ENCODE measurements around the gene MTA2.
A peak's percentile ranks its signal among the peaks of the same experiment; 100 is the strongest.
"Not testable (repeated sequence)": the region's sequence is repeated elsewhere in the genome, so short reads cannot be mapped to it uniquely, and the experiment has no call there.

The MTA2 gene

DNA sequence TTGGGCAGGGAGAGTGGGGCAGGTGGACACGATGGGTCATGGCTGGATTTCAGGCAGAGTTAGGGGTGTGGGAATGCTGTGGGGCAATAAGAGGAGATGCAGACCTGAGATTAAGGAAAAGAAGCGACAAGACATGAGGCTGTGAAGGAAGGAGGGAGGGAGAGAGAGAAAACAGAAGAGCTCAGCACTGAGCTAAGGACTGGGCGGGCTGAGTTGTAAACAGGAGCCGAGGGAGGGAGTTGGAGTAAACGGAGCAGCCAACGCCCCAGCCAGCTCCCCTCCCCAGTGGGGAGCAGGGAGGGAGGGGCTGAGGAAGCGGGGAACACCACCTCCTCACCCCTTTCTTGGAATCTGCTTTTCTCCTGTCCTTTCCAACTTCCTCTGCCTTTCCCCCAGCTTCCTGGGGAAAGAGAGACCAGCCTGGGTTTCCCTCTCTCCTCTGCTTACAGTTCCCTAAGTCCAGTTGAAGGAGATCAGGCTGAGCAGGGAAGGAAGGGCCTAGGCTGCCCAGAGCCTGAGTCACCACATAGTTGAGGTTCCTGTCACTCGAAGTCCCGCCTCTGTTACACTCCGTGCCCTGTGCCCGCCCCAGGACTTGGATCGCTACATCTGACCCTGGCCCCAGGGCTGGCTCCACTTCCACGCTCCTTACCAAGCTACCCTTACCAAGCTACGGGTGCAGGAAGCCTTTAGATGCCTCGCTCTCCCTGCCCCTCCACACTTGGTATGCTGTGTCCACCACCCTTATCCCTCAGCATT lies 48.4 kb downstream of the MTA2 start:
- peaks cover 9% of the 10 kb centered on the region for H3K27me3 ChIP-seq (ENCODE audit: insufficient read depth, low read length)
- peak overlapping the region; percentile 47 for H3K9ac ChIP-seq (ENCODE audit: low read depth, low read length)
- H3K4me3 ChIP-seq (ENCODE audit: low read length) = peak overlapping the region; percentile 26
- H3K4me1 ChIP-seq (ENCODE audit: insufficient read depth, low read length) = peaks cover 47% of the 10 kb centered on the region
- peak overlapping the region; percentile 68 for H3K27ac ChIP-seq (ENCODE audit: low read depth, low read length)
- peaks cover 14% of the 10 kb centered on the region for H3K36me3 ChIP-seq (ENCODE audit: insufficient read depth, low read length)
- H3K9me3 ChIP-seq (ENCODE audit: insufficient read depth, low read depth, low read length) = no peaks in the 10 kb centered on the region
- 20% methylated on average over 13 of the region's 15 CpGs for WGBS

DNA sequence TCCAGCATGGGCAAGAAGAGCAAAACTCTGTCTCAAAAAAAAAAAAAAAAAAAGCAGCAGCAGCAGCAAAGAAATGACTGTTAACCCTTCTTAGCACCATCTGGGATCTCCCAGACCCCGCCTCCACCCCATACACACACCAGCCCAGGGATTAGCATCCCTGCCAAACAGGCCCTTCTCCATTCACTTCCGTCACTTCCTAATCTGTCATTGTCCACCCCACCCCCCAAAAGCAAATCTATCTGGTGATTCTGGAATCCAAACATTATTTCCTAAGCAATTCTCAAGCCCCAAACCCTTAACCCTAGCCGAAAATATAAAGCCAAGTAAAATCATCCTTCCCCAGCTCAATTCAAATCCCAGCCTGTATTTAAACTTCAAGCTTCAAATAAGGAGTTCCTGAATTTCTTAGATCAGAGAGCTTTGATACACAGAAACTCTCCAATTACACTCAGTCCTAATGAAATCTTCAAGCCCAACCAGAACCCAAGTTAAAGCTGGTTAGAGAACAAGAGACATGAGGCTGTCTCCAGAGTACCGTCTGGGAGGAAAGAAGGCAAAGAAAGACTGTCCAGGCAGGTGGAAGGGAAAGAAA lies 49.1 kb downstream of the MTA2 start:
- Histone ChIP-seq H3K36me3 (ENCODE audit: insufficient read depth, low read length) (peaks cover 7% of the 10 kb centered on the region), H3K4me3 (ENCODE audit: low read length) (peak overlapping the region; percentile 26), H3K4me1 (ENCODE audit: insufficient read depth, low read length) (peaks cover 51% of the 10 kb centered on the region), H3K9ac (ENCODE audit: low read depth, low read length) (peak overlapping the region; percentile 47; the same call in 1 of the 2 replicates), H3K27me3 (ENCODE audit: insufficient read depth, low read length) (peaks cover 16% of the 10 kb centered on the region), H3K27ac (ENCODE audit: low read depth, low read length) (peak overlapping the region; percentile 85), H3K9me3 (ENCODE audit: insufficient read depth, low read depth, low read length) (no peaks in the 10 kb centered on the region)
- WGBS = 54% methylated on average over 4 of the region's 4 CpGs

DNA sequence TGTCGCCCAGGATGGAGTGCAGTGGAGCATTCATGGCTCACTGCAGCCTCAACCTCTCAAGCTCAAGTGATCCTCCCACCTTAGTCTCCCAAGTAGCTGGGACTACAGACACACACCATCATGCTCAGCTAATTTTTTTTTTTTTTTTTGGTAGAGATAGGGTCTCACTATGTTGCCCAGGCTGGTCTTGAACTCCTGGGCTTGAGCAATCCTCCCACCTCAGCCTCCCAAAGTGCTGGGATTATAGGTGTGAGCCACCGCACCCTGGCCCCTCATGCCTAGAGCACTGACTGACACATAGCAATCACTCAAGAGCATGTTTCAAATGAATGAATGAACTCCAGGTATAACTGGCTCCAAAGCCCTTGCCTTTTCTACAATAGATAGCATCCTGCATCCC lies 51.2 kb downstream of the MTA2 start:
- Histone ChIP-seq H3K4me1 (ENCODE audit: insufficient read depth, low read length) (peaks cover 35% of the 10 kb centered on the region), H3K27me3 (ENCODE audit: insufficient read depth, low read length) (peaks cover 37% of the 10 kb centered on the region)
- not testable (repeated sequence) for H3K36me3 ChIP-seq (ENCODE audit: insufficient read depth, low read length); H3K27ac ChIP-seq (ENCODE audit: low read depth, low read length); H3K9ac ChIP-seq (ENCODE audit: low read depth, low read length); H3K9me3 ChIP-seq (ENCODE audit: insufficient read depth, low read depth, low read length); H3K4me3 ChIP-seq (ENCODE audit: low read length)
- WGBS = 93% methylated on average over 2 of the region's 2 CpGs

DNA sequence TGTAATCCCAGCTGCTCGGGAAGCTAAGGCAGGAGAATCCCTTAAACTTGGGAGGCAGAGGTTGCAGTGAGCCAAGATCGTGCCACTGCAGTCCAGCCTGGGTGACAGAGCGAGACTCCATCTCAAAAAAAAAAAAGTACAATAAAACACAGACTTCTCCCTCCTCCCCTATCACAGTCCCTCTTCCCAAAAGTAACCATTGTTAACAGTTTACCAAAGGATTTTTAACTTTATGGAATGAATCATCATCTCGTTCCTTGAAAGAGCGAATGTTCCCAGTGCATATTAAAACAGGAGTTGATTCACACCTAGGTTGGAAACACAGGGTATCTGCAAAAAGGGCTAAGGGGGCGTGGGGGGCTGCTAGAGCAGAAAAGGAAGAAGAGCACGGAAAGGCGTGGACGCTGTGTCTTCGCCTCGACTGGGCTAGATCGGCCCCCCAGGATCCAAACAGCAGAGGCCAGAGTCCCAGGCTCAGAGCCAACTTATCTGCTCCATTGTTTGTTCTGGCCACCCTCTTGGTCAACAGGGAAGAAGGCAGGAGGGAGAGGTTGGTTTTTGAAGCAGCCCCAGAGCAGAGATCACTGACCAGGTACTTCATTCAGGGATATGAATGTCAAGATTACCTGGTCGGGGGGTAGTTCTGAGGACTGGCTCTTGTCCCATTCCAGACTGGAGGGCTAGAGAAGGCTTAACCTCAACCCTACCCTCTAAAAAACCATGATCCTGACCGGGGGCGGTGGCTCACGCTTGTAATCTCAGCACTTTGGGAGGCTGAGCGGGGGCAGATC lies 52.9 kb downstream of the MTA2 start:
- H3K4me1 ChIP-seq (ENCODE audit: insufficient read depth, low read length) = peaks cover 29% of the 10 kb centered on the region
- no peak overlapping the region for H3K27ac ChIP-seq (ENCODE audit: low read depth, low read length)
- H3K27me3 ChIP-seq (ENCODE audit: insufficient read depth, low read length) = peaks cover 54% of the 10 kb centered on the region
- no peaks in the 10 kb centered on the region for H3K9me3 ChIP-seq (ENCODE audit: insufficient read depth, low read depth, low read length)
- no peaks in the 10 kb centered on the region for H3K36me3 ChIP-seq (ENCODE audit: insufficient read depth, low read length)
- WGBS = 87% methylated on average over 17 of the region's 17 CpGs
- H3K9ac ChIP-seq (ENCODE audit: low read depth, low read length) = no peak overlapping the region
- no peak overlapping the region for H3K4me3 ChIP-seq (ENCODE audit: low read length)

DNA sequence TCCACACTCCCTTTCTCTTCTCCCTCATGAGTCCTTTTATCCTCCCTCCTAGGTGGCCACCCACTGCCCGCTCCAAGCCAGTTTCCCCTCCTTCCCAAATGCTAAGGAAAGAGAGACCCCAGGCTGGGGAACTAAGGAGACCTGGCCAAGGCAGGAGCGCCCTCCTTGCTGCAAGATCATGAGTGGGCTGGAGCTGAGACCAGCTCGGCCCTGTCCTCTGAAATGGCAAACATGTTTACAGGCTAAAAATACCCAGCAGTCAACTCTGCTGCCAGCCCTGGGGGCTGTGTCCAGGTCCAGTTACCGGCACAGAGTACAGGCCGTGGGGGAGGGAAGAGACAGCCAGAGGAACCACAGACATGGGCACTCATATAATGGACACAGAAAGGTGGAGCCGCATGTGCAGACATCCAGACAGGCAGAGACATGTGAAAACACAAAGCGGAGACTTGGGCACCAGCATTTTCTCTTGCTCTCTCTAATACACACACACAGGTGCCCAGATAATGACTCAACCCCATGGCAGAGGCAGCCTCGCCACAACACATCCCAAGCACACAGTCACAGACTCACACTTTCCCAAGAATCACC lies 53.9 kb downstream of the MTA2 start:
- Histone ChIP-seq H3K9ac (ENCODE audit: low read depth, low read length) (no peak overlapping the region), H3K36me3 (ENCODE audit: insufficient read depth, low read length) (no peaks in the 10 kb centered on the region), H3K27ac (ENCODE audit: low read depth, low read length) (no peak overlapping the region), H3K27me3 (ENCODE audit: insufficient read depth, low read length) (peaks cover 64% of the 10 kb centered on the region), H3K9me3 (ENCODE audit: insufficient read depth, low read depth, low read length) (no peaks in the 10 kb centered on the region), H3K4me1 (ENCODE audit: insufficient read depth, low read length) (peaks cover 21% of the 10 kb centered on the region), H3K4me3 (ENCODE audit: low read length) (peak overlapping the region; percentile 49)
- WGBS = 57% methylated on average over 8 of the region's 8 CpGs

DNA sequence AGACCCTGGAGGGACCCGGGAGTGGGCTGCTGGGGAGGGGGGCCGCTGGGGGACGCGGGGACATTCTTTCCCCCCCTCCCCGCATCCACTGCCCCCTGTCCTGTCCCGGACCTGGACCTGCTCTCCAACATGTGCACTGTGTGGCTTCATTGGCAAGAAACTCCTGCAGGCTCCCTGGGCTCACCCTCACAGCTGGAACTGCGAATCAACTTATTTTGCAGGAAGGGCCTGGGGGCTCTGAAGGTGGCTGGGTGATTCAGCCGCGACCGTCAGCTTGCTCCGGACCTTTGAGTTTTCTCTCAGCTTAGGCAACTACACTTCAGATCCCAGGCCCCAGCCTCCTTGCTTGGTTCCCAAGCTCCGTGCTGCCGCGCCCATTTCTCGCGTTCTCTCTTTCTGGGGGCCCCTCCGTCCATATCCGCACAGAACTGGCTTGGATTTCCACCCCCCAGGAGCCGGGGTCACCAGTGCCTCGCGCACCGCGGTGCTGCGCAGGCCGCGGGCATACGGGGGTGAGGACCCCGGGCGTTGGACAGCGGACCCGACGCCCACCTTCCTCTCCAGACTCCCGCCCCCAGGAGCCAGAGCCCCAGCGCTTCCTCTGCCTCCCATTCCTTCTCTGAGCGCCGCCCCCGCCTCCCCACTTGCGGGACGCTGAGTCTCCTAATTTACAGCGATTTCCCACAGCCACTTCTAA lies 54.6 kb downstream of the MTA2 start:
- peaks cover 68% of the 10 kb centered on the region for H3K27me3 ChIP-seq (ENCODE audit: insufficient read depth, low read length)

DNA sequence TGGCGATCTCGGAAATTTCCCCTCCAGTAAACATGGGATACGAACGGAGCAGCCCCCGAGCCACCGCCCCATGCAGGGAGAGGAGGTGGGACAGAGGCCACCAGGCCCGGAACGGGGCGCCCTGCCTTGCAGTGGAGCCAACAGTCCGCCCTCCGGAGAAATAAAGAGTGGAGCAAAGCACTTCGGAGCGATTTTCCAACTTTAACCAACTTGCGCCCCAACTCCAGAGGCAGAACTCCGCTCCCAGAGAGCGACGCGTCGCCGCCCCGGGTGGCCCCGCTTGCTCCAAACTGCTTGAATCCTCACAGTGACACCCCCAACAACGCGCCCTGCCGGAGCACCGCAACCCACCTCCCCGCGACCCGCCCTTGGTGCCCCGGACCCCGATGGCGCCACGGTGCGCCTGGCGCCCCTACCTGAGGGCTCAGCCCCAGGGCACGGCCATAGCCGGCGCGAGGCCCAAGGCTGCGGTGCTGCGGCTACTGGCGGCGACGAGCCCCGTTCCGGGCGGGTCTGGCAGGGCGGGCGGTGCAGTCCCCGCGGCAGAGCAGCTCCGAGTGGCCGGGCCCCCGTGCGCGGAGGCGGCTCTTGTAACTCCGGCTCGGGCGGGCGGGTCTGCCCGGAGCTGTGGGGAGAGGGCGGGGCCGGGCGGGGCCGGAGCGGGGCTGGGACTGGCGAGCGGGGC lies 55.3 kb downstream of the MTA2 start, which contains the start of gene AHNAK:
AHNAK (minus strand) TSS at position 563 of the 685 bp plus-strand sequence. CDS start 10,708 bp downstream, outside the sequence.
- H3K4me3 ChIP-seq (ENCODE audit: low read length) = peak within 1 kb of the TSS; percentile 77
- WGBS = under 1% methylated on average over 69 of the region's 69 CpGs
- H3K27ac ChIP-seq (ENCODE audit: low read depth, low read length) = peak within 1 kb of the TSS; percentile 21; the same call in 1 of the 2 replicates
- H3K4me1 ChIP-seq (ENCODE audit: insufficient read depth, low read length) = peaks cover 13% of the 10 kb centered on the region
- peaks cover 68% of the 10 kb centered on the region for H3K27me3 ChIP-seq (ENCODE audit: insufficient read depth, low read length)
- no peaks in the 10 kb centered on the region for H3K36me3 ChIP-seq (ENCODE audit: insufficient read depth, low read length)
- no peaks in the 10 kb centered on the region for H3K9me3 ChIP-seq (ENCODE audit: insufficient read depth, low read depth, low read length)
- peak within 1 kb of the TSS; percentile 53 for H3K9ac ChIP-seq (ENCODE audit: low read depth, low read length)

More for the DNA sequence above, 54.6 kb downstream of the MTA2 start:
- no peaks in the 10 kb centered on the region for H3K9me3 ChIP-seq (ENCODE audit: insufficient read depth, low read depth, low read length)
- H3K4me1 ChIP-seq (ENCODE audit: insufficient read depth, low read length) = peaks cover 18% of the 10 kb centered on the region
- no peak overlapping the region; the same call in 1 of the 2 replicates for H3K9ac ChIP-seq (ENCODE audit: low read depth, low read length)
- under 1% methylated on average over 40 of the region's 40 CpGs for WGBS
- no peak overlapping the region for H3K27ac ChIP-seq (ENCODE audit: low read depth, low read length)
- peak overlapping the region; percentile 49 for H3K4me3 ChIP-seq (ENCODE audit: low read length)
- no peaks in the 10 kb centered on the region for H3K36me3 ChIP-seq (ENCODE audit: insufficient read depth, low read length)

DNA sequence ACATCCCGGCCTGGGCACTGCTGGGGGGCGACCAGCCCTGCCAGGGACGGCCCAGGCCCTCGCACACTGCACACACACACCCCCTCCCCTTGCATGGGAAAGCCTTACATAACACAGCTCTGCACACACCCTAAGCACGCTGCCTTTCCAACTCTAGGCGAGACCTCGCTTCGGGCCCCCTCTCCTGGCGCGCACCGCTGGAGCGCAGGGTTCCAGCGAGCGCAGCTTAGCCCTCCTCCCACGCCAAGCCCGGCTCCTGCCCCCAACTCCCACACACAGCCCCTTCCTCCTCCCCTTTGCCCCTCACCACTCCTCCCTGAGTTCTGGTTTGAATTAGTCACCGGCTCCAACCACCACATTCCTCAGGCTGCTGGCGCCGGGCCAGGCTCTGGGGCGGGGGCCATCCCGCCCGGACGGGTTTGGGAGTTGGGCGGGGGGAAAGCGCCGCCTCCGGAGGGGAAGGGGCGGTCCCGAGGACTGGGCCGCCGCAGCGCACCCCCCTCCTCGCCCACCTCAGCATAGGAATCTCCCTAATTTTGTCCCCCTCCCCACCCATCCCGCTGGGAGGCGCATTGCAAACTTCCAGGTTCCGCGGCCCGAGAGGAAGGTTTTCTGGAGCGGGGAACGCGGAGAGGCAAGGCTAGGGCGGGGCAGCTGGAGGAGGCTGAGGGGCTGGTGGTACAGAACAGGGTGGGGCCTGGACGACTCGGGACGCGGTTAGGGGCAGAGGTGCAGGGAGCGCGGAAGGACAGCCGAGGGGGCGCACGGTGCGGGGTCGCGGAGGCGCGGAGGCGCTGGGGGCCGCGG lies 56.0 kb downstream of the MTA2 start:
- Histone ChIP-seq H3K9me3 (ENCODE audit: insufficient read depth, low read depth, low read length) (no peaks in the 10 kb centered on the region), H3K27me3 (ENCODE audit: insufficient read depth, low read length) (peaks cover 68% of the 10 kb centered on the region), H3K27ac (ENCODE audit: low read depth, low read length) (peak overlapping the region; percentile 21; the same call in 1 of the 2 replicates), H3K9ac (ENCODE audit: low read depth, low read length) (peak overlapping the region; percentile 53), H3K4me3 (ENCODE audit: low read length) (peak overlapping the region; percentile 77), H3K4me1 (ENCODE audit: insufficient read depth, low read length) (peaks cover 12% of the 10 kb centered on the region), H3K36me3 (ENCODE audit: insufficient read depth, low read length) (no peaks in the 10 kb centered on the region)
- WGBS = under 1% methylated on average over 58 of the region's 59 CpGs

DNA sequence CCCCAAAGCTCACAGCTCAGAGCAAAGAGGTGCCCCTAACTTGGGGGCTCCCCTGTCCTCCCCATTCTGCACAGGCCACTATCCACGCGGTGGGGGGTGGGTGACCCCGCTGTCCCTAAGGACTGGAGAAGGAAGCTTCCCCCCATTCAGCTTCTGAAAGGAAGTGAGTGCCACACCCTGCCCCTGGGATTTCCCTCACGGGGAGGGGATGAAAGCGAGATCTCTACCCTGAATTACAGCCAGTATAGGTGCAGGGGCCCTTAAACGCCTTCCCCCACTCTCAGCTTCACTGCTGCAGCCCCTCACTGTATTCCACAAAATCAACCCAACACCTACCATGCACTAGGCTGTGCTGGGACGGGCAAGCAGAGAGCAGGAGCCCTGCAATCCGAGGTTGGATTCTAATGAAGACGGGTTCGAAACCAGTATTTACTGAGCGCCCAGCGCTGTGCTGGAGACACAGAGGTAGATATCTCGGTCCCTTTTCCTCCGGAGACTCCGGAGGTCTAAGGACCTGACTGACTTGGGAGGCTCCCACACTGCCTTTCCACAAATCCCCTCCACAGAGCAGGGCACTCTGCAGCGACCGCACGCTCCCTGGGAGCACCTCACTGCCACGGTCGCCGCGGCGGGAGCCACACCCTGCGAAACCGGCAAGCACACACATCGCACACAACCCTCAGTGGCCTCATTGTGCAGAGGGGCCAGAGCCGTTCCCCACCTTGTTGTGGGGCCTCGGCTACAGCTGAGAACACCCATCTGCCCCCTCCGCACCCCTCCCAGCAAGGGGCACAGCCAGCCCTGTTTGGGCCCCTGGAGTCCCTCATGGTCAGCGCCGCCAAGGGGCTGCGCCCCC lies 56.9 kb downstream of the MTA2 start:
- H3K27ac ChIP-seq (ENCODE audit: low read depth, low read length) = 0 out of 2 replicates have a peak overlapping the region, but pooled peaks have one; percentile 20
- peaks cover 68% of the 10 kb centered on the region for H3K27me3 ChIP-seq (ENCODE audit: insufficient read depth, low read length)
- no peaks in the 10 kb centered on the region for H3K36me3 ChIP-seq (ENCODE audit: insufficient read depth, low read length)

More for the DNA sequence above, 56.9 kb downstream of the MTA2 start:
- Histone ChIP-seq H3K9me3 (ENCODE audit: insufficient read depth, low read depth, low read length) (no peaks in the 10 kb centered on the region), H3K9ac (ENCODE audit: low read depth, low read length) (peak overlapping the region; percentile 53), H3K4me1 (ENCODE audit: insufficient read depth, low read length) (peaks cover 12% of the 10 kb centered on the region), H3K4me3 (ENCODE audit: low read length) (peak overlapping the region; percentile 77)
- WGBS = 3% methylated on average over 32 of the region's 32 CpGs

Data from HUES64 (cell line).